Measurements from ENCODE around the gene OR2L13. TPM values are rescaled to one million over a fixed set of nuclear protein-coding genes. Genes with fewer than 3 reads are reported as not detected.

The OR2L13 gene, protein sequence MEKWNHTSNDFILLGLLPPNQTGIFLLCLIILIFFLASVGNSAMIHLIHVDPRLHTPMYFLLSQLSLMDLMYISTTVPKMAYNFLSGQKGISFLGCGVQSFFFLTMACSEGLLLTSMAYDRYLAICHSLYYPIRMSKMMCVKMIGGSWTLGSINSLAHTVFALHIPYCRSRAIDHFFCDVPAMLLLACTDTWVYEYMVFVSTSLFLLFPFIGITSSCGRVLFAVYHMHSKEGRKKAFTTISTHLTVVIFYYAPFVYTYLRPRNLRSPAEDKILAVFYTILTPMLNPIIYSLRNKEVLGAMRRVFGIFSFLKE
- under 1 TPM in 1 of 3 donors, not detected in 2; 0.20 TPM for total RNA-seq
- total RNA-seq (2013): 0.43 TPM

DNA sequence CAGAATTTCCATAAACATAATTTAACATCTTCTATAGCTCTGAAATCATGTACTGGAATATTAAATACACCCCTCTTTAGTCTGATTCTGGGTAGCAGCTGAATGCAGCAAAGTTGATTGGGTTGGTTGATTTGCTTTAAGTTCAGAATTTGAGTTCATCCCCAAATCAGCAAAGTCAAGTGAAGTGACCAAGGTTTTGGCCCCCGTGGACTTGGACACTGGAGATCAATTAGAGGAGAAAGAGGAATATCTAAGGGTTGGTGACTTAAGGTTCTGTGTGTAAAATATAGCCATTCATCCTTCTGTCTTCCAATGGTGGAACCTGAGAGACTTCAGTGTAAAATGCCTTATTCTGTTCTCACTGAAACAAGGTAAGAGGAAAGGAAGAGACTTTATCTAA, at the start of gene OR2L13:
TSS of gene OR2L13 (plus strand) at position 301 of the 400 bp plus-strand sequence. CDS start 4,192 bp downstream, outside the sequence.
- Histone ChIP-seq H3K4me3 (ENCODE audit: low read length) (no peak within 1 kb of the TSS), H3K9me3 (ENCODE audit: control insufficient read depth, insufficient read depth, low read length) (no peaks in the 10 kb centered on the region), H3K27me3 (ENCODE audit: control insufficient read depth, insufficient read depth, low read length) (no peaks in the 10 kb centered on the region), H3K4me1 (ENCODE audit: control insufficient read depth, insufficient read depth, low read length) (no peaks in the 10 kb centered on the region), H3K27ac (ENCODE audit: low read length) (no peak within 1 kb of the TSS), H3K36me3 (ENCODE audit: control insufficient read depth, insufficient read depth, low read length) (no peaks in the 10 kb centered on the region)
- Mint-ChIP-seq H3K36me3 (no peaks in the 10 kb centered on the region), H3K27me3 (ENCODE audit: low read depth in 2 of 2) (no peaks in the 10 kb centered on the region), H3K4me3 (no peak within 1 kb of the TSS), H3K9me3 (peaks cover 10 to 14% of the 10 kb centered on the region in 2 donors), H3K4me1 (no peaks in the 10 kb centered on the region), H3K27ac (no peak within 1 kb of the TSS)
- WGBS (ENCODE audit: insufficient coverage): 73% methylated on average over 1 of the region's 1 CpG
- ATAC-seq: no peak
- DNase-seq: no peak
- intact Hi-C loops (cut with micrococcal nuclease): no loop called here
- TF ChIP-seq, protein P1, sequence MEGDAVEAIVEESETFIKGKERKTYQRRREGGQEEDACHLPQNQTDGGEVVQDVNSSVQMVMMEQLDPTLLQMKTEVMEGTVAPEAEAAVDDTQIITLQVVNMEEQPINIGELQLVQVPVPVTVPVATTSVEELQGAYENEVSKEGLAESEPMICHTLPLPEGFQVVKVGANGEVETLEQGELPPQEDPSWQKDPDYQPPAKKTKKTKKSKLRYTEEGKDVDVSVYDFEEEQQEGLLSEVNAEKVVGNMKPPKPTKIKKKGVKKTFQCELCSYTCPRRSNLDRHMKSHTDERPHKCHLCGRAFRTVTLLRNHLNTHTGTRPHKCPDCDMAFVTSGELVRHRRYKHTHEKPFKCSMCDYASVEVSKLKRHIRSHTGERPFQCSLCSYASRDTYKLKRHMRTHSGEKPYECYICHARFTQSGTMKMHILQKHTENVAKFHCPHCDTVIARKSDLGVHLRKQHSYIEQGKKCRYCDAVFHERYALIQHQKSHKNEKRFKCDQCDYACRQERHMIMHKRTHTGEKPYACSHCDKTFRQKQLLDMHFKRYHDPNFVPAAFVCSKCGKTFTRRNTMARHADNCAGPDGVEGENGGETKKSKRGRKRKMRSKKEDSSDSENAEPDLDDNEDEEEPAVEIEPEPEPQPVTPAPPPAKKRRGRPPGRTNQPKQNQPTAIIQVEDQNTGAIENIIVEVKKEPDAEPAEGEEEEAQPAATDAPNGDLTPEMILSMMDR (IDR thresholded peaks at IDR 0.05): no peak

DNA sequence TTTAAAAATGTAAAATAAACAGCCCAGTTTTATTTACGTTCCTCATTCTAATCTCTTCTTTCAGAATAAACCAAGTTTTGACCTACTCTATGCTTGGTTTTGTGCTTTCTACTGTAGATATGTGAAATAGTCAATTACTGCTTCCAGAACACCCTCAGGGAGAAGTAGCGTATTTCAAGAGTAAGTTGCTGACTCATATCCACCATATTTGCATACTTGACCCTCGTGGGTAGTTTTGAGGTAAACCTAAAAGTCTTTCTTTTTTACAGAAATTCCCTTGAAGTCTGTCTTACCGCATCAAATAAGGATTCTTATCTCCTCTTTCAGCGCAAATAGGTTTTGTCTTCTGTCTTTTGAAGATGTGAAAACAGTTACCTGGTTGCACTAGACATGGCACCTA, 49.8 kb upstream of the OR2L13 start:
- TF ChIP-seq, protein P1 (IDR thresholded peaks at IDR 0.05): no peak
- intact Hi-C loops (cut with micrococcal nuclease): no loop called here
- Mint-ChIP-seq H3K27ac (no peak overlapping the region), H3K9me3 (peaks cover 8 to 15% of the 10 kb centered on the region in 2 donors), H3K4me1 (no peaks in the 10 kb centered on the region), H3K27me3 (ENCODE audit: low read depth in 2 of 2) (no peaks in the 10 kb centered on the region), H3K36me3 (peaks cover 5% of the 10 kb centered on the region), H3K4me3 (no peak overlapping the region)
- Histone ChIP-seq H3K4me3 (ENCODE audit: low read length) (no peak overlapping the region), H3K27me3 (ENCODE audit: control insufficient read depth, insufficient read depth, low read length) (no peaks in the 10 kb centered on the region), H3K27ac (ENCODE audit: low read length) (no peak overlapping the region), H3K4me1 (ENCODE audit: control insufficient read depth, insufficient read depth, low read length) (no peaks in the 10 kb centered on the region), H3K36me3 (ENCODE audit: control insufficient read depth, insufficient read depth, low read length) (no peaks in the 10 kb centered on the region), H3K9me3 (ENCODE audit: control insufficient read depth, insufficient read depth, low read length) (no peaks in the 10 kb centered on the region)
- 73% methylated on average over 2 of the region's 5 CpGs for WGBS (ENCODE audit: insufficient coverage)
- DNase-seq: no peak
- ATAC-seq: no peak

DNA sequence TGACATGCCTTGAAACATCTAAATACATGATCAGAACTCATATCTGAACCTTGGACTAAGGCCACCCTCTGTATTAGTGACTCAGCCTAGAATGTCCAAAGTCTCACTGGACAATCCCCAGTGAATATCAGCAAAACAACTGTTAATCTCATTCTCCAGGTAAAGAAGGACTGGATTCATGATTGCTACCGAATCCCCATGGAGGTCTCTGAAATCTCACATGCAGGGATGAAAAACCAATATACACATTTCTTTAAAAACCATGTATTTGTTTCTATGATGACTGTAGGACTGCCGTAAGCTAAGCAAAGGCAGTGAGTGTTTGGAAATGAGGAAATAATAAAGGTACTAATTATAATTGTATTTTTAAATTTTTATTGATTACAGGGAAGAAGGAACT, 48.4 kb upstream of the OR2L13 start, which contains the start of gene OR2L3:
TSS of gene OR2L3 (plus strand) at position 301 of the 400 bp plus-strand sequence. CDS start 13,846 bp downstream, outside the sequence.
- no peak for ATAC-seq
- no peak within 1 kb of the TSS for H3K4me3 Mint-ChIP-seq
- no peak for DNase-seq

More for the DNA sequence above, 48.4 kb upstream of the OR2L13 start, which contains the start of gene OR2L3:
- H3K27me3 Mint-ChIP-seq (ENCODE audit: low read depth in 2 of 2): no peaks in the 10 kb centered on the region
- intact Hi-C loops (cut with micrococcal nuclease): no loop called here
- H3K4me1 Mint-ChIP-seq: no peaks in the 10 kb centered on the region
- H3K9me3 Mint-ChIP-seq: peaks cover 8 to 11% of the 10 kb centered on the region in 2 donors
- 94% methylated on average over 2 of the region's 2 CpGs for WGBS (ENCODE audit: insufficient coverage)
- H3K36me3 Mint-ChIP-seq: peaks cover 5% of the 10 kb centered on the region
- Histone ChIP-seq H3K27ac (ENCODE audit: low read length) (no peak within 1 kb of the TSS), H3K9me3 (ENCODE audit: control insufficient read depth, insufficient read depth, low read length) (no peaks in the 10 kb centered on the region), H3K4me1 (ENCODE audit: control insufficient read depth, insufficient read depth, low read length) (no peaks in the 10 kb centered on the region), H3K27me3 (ENCODE audit: control insufficient read depth, insufficient read depth, low read length) (no peaks in the 10 kb centered on the region), H3K36me3 (ENCODE audit: control insufficient read depth, insufficient read depth, low read length) (no peaks in the 10 kb centered on the region), H3K4me3 (ENCODE audit: low read length) (no peak within 1 kb of the TSS)
- TF ChIP-seq, protein P1 (IDR thresholded peaks at IDR 0.05): no peak
- H3K27ac Mint-ChIP-seq: no peak within 1 kb of the TSS
